Right lobe of liver (tissue), 4 donors: ENCODE results near the gene ZCCHC7.

Source experiments
- CTCF ChIP-seq, 4 donors: fragments of 200-600 bp in 3 of 4; fragments of 450-650 bp in 1 of 4; IDR thresholded peaks; one replicate each; pipeline versions ENCODE4 v1.5.1 to v1.8.0; 2016 to 2022; ENCODE audit warnings: antibody characterized with exemption in 4 of 4, mild to moderate bottlenecking in 2 of 4
- POLR2A ChIP-seq: fragments of 450-650 bp; IDR thresholded peaks from one replicate; pipeline ENCODE4 v1.6.1; 2017; ENCODE audit warnings: antibody characterized with exemption, mild to moderate bottlenecking
- donor health status: DM: no; HTN: no; CAD: no.
- donor health status: DM: no; HTN: no; CAD: no.
- donor health status: DM: no; HTN: yes; CAD: no.

GRCh38 chr9:37165644-37166043 lies 45.3 kb downstream of the ZCCHC7 start:
- TF ChIP-seq POLR2A (no peak), CTCF (IDR thresholded peaks at IDR 0.05) (no peak)
